GM12872 (cell line): ENCODE data around the gene CACNB3.

ENCODE experiments used
- TF ChIP-seq, protein P1 (sequence below): IDR thresholded peaks from 3 replicates; pipeline ENCODE4 v1.5.1; 2011; ENCODE audit warnings: low read depth, mild to moderate bottlenecking, low read length, moderate library complexity; ENCODE audit not compliant: insufficient read depth

CACNB3 gene

DNA sequence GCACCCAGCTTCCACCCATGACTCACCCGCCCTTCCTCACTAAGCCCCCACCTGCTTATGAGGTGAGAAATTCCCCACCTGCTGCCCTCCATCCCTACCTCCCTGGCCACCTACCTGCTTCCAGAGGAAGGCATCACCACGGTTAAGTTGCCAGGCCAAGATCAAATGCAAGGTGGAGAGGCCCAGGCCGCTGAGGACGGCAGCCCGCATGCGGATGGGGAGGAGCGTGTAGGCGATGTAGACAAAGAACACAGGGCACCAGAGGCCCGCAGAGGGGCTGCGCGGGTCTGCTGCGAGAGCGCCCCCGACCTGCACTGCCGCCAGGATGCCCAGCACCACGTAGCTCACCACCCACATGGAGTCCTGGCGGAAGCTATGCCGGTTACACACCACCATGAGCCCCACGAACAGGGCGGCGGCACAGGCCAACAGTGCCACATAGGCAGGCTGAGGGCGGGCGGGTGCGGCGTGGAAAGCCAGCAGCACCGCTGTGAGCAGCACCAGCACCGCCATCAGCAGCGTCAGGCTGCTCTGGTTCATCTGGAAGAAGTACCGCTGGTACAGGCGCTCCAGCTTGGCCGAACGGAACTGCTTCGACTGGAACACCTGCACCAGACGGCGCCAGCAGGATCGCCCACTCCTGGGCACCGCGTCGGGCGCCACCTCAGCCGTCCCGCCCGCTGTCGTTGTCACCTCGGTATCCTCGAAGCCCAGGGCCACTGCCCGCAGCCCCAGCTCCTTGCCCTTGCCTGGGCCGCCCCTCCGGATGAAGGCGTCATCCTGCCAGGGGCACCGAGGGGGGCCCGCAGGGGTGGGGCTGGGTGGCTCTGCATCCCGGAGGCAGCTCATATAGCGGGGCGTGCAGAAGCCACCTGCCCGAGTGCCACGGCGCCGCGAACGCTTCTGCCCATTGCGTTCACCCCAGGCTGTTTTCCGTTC, 35.6 kb upstream of the CACNB3 start:
- TF ChIP-seq, protein P1, sequence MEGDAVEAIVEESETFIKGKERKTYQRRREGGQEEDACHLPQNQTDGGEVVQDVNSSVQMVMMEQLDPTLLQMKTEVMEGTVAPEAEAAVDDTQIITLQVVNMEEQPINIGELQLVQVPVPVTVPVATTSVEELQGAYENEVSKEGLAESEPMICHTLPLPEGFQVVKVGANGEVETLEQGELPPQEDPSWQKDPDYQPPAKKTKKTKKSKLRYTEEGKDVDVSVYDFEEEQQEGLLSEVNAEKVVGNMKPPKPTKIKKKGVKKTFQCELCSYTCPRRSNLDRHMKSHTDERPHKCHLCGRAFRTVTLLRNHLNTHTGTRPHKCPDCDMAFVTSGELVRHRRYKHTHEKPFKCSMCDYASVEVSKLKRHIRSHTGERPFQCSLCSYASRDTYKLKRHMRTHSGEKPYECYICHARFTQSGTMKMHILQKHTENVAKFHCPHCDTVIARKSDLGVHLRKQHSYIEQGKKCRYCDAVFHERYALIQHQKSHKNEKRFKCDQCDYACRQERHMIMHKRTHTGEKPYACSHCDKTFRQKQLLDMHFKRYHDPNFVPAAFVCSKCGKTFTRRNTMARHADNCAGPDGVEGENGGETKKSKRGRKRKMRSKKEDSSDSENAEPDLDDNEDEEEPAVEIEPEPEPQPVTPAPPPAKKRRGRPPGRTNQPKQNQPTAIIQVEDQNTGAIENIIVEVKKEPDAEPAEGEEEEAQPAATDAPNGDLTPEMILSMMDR, result no peak

DNA sequence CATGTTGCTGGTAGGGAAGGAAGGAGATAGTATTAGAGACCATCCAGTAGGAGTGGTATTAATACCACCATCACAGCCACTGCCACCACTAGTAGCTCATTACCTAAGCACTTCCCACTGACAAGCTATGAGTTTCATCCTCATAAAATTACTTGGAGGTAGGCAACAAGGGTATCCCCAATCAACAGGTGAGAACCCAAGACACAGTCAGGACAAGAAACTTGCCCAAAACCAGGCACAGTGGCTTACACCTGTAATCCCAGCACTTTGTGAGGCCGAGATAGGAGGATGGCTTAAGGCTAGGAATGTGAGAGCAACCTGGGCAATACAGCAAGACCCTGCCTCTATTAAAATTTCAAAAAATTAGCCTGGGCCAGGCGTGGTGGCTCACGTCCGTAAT, 34.9 kb upstream of the CACNB3 start:
- TF ChIP-seq, protein P1, result no peak

- TF ChIP-seq, protein P1, result no peak
Measured at GRCh38 chr12:48786591-48787544, 31.4 kb upstream of the CACNB3 start.

DNA sequence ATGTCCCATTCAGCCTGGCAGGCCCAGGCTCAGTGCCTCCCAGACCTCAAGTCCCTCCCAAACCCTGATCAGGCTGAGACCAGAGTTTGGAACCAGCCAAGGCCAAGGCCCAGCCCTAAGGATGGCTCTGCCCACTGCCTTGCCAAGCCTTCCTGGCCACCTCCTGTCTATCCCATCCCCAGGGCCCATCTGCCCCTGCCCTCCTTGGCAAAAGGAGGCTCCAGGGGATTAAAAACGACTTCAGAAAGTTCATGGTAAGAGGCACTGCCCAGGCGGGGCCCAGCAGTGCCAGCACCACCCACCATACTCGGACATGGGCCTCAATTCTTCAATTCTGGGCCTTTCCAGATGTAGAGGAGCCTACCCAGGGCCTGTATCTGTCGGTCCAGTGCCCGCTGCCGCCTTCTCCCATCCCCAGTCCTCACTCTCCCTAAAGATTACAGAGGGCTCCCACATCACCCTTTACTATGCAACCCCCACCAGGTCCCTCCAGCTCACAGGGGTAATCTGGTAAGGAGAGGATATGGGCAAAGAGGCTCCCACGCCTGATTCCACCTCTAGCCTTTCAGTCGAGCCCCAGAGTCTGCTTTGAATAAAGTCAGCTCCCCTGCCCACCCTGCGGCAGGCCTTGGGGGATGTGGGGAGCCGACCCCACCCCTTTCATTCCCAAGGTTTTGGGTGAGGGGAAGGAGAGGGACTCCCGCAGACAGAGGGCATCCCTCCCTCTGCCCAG, 30.3 kb upstream of the CACNB3 start:
- TF ChIP-seq, protein P1, result no peak

DNA sequence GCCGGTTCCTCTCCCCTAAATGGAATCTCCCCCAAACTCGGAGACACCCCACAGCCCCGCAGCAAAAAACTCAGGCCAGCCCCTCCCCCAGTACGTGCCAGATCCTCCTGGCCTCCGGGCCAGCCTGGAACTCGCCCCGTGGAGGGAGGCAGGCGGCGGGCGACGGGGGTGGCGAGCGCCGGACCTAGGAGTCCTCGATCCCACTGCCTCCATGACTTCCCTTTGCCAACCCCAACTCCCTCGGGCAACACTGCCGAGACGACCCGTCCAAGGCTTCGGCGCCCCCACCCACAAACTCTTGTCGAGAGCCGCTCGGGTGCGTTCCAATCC, 29.8 kb upstream of the CACNB3 start:
- TF ChIP-seq, protein P1, result no peak

- TF ChIP-seq, protein P1, result no peak
Measured at GRCh38 chr12:48788854-48789775, 29.2 kb upstream of the CACNB3 start, which contains the start of gene ADCY6. TSS of gene ADCY6 (minus strand) at chr12:48789089. CDS start at chr12:48783434, 5,655 bp downstream.
